Measurements from ENCODE around the gene TBCD.

TBCD gene

DNA sequence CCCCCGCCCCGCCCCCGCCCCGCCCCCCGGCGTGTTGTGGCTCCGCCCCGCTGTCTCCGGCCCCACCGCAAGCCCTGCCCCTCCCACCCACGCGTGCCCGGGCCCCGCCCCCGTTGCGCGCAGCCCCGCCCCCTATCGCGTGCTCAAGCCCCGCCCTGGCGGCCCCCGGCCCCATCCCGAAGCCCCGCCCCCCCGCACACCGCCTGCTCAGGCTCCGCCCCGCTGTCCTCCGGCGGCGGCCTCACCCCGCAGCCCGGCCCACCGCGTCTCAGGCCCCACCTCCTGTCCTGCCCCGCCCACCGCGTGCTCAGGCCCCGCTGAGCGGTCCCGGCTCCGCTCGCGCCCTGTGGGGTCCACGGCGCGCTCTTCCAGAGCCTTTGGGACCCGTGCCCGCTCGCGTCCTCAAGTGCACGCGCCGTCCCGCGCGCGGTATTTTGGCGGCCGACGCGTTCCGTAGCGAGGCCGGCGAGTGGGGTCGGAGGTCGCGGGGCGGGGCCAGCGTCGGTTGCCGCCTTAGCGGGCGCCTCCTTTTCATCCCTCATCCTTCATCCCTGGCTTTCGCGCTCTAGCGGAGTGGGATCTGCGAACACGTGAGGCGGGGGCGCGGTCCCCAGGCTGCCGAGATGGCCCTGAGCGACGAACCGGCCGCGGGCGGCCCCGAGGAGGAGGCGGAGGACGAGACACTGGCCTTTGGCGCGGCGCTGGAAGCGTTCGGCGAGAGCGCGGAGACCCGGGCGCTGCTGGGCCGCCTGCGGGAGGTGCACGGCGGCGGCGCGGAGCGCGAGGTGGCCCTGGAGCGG lies at the start of gene TBCD:
Gene TBCD (plus strand): TSS at position 495 of the 800 bp plus-strand sequence. CDS start 129 bp downstream, at position 624.
- DNase-seq (ENCODE audit: low spot score): peak; percentile 91

DNA sequence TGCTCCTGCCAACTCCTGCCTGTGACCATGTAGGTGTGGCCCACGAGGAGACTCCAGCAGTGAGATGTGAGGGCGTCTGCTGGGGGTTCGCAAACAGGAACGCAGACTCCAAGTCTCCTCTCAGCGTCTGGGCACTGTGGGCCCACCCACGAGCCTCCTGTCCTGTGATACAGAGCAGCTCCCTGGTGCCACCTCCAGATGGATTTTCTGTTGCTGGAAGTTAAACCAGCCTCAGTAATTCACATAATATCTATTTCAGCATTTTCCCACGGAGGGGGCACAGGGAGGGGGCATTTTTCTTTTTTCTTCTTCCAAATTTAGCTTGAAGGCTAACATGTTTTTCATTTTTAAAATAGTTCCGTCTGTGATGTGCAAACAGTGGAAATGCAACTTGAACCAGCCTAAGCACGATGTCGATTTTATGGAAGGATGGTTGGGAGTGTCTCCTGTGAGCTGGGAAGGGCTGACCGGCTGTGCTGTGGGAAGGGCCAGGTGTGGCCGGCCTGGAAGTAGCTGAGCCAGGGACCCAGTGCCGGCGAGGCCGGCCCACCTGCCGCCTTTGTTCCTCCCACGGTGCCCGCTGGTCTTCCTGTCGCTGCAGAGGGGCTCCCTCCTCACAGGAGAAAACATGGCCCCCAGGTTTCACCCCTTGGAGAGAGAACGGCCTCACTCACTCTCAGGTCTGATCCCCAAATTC lies 49.5 kb upstream of the TBCD start:
- DNase-seq (ENCODE audit: low spot score): no peak

DNA sequence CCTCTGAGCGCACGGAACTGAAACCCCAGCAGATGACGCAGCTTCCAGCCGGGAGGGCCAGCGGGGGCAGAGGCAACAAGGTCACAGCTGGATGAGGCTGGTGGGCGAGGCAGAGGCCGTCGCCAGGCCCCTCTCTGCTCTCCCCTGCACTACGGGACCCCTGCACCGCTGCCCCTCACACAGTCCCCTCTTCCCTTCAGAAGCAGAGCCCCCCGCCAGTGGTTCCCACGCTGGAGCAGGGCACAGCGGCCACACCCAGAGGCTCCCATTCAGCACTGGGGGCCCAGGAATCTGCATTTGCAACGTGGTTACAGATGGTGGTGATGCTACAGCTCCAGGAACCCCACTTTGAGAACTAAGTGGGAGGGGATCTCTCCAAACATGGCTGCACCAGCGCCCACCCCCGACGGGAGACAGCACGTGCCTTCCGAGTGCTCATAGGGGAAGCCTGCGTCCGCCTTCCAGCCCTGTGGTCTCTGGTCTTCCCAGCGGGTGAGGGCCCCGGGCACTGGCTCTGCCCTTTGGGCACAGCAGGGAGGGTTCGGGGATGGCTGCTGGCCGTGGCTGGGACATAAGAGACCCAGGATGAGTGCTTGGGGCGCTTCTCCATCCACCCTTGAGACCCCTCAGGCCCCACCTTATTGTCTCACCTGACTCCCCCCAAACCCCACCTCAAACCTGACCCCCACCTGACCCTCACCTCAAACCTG lies 48.7 kb upstream of the TBCD start:
- no peak for DNase-seq (ENCODE audit: low spot score)

DNA sequence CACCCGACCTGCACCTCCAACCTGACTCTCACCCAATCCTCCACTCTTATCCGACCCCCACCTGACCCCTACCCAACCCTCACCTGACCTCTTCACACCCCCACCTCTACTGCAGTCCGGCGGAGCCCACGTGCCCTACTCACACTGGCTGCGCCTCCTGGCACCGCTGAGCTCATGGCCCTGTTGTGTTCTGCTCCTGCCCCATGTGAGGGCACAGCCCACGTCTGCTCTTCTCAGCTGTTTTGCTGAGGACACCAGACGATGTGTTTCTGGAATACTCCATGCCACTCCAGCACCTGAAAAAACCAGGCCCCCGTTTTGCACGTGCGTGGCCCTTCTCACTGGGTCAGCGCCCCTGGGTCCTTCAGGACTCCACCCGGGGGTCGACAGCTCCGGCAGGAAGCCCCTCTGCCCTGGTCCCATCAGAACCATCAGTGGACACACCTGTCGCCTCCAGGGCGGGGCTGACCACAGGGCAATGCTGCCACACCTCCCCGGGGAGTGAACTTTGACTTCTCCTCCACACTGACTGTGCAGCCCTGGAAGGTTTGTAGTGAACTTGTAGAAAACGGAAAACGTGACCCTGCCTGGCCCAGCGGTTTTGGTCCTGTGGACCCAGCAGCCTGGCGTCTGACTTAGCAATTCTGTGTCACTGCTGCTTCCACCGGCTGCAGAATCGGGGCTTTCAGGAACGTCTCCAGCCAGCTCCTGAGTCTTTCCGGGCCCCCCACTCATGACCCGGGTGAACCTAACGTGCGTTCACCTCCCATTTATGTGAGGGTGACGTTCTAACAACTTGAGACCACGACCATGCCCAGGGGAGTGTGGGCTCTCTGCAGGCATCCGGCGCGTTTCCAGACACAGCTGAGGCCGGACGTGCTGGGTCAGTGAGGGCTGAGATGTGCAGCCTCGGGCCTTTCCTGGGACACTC lies 47.7 kb upstream of the TBCD start:
- DNase-seq (ENCODE audit: low spot score): no peak

DNA sequence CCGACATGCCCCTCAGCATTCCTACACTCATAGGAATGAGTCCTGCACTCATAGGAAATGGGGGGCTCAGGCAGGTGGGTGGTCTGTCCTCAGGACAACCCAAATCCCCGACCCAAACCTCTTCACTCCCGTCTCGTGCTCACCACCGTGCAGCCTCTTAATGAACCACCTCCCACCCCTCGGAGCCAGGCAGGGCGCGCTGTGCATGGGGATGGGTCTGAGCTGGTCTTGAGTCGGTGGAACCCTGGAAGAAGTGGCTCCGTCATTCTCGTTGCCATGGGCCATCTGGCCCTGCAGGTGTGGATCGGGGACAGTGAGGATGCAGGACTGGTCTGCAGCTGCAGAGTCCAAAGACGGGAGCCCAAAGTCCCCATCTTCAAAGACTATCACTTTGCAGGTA lies 47.0 kb upstream of the TBCD start:
- DNase-seq (ENCODE audit: low spot score): no peak

DNA sequence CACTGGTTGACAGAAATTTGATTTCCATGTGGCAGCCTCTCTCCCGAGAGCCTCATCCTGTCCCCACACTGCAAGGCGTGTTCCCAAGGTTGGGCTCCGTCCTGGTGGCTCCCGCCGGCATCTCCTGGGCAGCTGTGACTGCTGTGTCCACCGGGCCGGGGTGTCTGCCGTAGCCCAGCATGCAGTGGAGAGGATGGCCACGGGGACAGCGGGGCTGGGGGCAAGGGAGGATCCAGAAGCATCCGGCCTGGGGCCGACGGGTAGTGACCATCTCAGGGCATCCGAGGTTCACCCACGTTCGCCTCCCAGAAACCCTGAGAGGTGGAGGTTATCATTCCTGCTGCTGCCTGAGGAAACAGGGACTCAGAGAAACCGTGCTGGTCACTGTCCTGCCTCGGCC lies 46.1 kb upstream of the TBCD start:
- DNase-seq (ENCODE audit: low spot score): no peak

DNA sequence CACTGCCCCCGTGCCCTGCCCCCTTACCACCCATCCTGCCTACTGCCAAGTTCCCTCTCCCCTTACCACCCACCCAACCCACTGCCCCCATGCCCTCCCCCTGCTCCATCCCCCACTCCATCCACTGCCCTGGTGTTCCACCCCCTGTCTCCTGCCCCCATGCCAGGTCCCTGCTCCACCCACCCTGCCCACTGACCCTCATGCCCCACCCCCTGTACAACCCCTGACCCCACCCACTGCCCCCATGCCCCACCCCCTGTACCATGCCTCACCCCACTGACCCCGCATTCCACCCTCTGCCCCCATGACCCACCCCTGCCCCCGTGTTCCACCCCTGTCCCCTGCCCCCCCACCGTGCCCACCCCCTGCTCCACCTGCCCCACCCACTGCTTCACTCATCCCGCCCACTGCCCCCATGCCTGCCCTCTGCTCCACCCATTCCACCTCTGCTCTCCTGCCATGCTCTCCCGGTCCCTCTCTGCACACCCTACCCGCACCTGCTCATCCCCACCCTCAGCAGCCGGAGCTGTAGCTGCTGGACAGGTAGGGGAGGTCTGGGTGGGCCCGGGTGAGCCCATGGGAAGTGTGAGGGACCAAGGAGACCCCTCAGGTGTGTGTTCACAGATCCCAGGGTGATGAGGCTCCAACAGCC lies 42.7 kb upstream of the TBCD start:
- DNase-seq (ENCODE audit: low spot score): no peak

DNA sequence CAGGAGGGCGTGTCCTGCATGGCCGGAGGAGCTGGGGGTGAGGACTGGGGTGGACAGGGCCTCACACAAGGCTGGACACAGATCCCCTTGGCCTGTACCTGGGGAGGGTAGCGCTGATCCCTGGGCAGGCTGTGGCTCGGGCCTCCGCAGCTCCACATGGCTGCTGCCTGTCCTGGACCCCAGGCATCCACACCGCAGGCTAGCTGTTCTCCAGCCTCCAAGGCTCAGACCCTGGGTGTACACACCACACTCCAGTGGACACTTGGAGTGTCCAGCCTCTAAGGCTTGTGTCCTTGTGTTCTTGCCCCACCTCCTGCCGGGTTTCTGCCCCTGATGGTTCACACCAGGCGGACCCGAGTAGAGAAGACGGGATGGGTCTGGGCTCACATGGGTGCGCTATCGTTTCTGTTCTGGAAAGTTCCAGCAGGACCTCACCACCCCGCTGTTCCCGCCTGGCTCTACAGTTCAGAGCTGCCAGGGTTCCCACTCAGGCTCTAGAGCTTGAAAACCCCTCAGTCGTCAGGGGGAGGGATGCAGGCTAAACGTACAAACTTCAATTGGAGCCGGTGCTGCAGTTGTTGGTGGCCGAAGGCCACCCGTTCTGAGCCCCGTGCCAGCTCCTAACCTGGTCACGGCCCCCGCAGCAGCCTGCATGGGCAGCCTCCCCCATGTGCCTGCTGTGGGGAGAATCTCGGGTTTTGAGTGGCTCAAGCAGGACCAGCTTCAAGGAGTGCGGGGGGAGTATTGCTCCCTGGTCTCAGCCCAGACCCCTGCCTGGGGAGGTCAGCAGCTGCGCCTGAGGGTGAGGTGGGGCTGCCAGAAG lies 42.0 kb upstream of the TBCD start:
- no peak for DNase-seq (ENCODE audit: low spot score)

DNA sequence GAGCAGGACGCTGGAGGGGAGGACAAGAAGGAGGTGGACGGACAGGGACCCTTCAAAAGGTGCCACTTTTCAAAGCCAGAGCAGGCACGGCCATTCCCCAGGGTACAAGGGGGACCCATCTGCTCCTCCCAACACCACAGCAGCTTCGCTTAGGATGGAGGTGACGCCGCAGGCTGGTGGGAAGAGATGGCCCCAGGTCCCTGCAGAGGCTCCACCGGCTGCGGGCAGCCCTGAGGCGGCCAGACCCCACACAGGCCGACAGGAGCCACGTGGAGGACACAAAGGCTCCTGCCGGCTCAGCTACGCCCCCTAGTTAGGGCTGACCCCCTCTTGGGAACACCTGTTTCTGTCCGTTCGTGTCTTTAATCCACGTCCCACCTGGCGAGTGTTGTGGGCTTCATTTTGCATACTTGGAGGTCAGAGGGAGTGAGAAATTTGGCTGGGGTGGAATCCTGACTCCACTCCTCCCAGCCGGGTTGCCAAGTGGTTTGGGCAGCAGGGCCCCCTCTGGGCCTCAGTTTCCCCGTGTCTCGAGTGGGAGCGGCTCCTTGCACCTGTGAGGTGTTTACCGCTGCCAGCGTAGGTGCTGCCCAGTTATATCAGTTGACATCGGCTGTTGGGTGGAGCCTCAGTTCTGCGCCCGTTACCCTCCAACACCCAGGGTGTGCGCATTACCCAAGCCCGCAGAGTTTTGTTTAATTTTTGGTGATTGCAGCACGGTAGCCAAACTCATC lies 41.2 kb upstream of the TBCD start:
- no peak for DNase-seq (ENCODE audit: low spot score)

DNA sequence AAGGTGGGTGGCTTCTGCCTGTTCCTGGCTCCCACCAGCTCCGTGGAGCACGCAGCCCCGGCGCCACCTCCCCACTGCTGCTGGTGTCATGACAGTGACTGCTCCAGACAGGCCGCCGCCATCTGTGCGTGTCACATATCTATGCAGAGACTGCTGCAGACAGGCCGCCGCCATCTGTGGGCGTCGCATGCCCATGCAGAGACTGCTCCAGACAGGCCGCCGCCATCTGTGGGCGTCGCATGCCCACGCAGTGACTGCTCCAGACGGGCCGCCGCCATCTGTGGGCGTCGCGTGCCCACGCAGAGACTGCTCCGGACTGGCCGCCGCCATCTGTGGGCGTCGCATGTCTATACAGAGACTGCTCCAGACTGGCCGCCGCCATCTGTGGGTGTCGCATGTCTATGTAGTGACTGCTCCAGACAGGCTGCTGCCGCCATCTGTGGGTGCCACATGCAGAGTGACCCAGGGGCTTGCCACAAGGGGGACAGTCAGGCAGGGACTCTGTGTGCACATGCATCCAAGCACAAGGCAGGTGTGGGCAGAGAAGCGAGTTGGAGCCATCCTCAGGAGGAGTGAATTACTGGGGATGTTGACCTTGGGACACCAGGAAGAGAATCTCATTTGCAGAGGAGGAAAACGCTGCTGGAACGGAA lies 38.7 kb upstream of the TBCD start:
- DNase-seq (ENCODE audit: low spot score): no peak

DNA sequence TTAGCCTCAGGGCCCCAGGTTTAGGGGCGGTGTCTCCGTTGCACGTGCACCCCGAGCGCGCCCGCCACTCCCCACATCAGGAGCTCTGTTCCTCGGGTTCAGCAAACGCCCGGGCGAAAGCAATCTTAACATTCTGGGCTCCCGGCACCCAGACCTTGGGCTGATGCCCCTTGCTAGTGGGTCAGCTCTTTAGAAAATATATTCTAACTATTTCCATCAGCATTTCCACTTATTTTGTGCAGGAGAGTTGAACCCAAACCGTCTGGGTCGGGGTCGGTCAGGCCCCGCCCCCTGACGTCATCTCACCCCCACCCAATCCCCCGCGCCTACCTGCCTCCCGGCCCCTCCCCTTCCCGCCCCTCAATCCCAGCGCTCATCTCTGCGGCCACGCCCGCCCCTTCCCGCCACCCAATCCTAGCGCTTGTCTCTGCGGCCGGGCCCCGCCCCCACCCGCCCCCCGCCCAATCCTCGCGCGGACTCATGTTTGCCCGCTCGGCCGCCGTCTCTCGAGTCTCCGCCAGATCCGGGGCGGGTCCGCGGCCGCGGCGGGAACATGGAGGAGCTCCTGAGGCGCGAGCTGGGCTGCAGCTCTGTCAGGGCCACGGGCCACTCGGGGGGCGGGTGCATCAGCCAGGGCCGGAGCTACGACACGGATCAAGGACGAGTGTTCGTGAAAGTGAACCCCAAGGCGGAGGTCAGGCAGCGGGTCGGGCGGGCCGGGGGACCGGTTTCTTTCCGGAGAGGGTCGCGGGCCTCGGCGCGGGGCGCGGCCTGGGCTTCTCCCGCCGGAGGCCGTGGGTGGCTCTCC lies 35.5 kb upstream of the TBCD start, which contains the start of gene FN3KRP:
Gene FN3KRP (plus strand): TSS at position 504 of the 808 bp plus-strand sequence. CDS start 50 bp downstream, at position 554.
- peak; percentile 97 for DNase-seq (ENCODE audit: low spot score)

DNA sequence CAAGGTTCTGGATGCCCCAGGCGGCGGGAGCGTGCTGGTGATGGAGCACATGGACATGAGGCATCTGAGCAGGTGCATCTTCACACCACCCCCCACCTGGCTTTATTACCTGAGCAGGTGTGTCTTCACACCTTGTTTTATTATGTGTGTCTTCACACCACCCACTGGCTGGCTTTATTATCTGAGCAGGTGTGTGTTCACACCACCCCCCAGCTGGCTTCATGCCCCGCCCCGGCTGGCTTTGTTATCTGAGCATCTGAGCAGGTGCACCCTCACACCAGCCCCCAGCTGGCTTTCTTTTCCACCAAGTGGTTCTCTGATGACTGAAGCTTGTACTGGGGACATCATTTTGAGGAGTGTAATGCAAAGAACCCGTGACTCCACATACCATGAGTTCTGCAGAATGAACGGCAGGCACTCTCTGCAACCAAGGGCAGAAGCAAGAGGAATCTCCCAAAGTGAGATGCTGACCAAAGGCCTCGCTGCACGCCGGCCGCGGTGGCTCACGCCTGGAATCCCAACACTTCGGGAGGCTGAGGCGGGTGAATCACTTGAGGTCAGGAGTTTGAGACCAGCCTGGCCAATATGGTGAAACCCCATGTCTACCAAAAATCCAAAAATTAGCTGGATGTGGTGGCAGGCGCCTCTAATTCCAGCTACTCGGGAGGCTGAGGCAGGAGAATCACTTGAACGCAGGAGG lies 32.7 kb upstream of the TBCD start:
- no peak for DNase-seq (ENCODE audit: low spot score)

DNA sequence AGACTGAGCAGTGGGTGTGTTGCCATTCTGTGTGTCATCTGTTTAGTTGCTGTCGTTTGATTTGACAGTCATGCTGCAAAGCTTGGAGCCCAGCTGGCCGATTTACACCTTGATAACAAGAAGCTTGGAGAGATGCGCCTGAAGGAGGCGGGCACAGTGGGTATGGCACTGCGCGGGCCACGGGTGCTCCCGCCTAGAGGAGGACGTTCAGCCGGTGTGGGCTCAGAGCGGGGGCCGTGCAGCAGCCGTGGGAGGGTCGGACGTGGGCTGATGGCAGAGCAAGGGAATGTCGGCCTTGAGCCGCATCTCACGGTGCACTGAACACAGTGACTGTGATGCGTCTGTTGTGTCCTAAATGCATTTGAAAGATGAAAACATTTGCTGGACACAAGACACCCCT lies 31.7 kb upstream of the TBCD start:
- no peak for DNase-seq (ENCODE audit: low spot score)

DNA sequence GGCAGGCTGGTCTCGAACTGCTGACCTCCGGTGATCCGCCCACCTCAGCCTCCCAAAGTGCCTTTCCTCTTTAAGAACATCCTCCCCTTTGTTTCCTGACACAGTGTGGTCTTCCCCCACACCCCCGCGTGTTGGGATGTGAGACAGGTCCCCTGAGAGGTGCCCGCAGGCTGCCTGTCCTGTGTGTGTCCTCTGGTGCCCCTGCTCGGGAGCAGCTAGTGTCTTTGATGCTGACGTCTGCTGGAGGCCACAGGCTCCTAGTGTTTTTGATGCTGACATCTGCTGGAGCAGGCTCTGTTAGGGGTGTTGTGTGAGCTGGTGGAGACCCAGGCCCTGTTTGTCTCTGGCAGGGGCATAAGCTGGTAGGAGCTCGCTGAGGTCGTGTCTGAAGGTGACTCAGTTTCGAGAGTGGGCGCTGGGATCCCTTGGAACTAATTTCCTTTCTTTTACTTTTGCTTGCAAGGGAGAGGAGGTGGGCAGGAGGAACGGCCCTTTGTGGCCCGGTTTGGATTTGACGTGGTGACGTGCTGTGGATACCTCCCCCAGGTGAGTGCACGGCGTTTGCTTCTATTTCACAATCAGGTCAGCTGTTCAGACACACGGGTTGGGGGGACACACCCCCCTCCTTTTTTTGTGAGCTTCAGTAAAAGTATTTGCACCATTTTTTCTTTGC lies 29.4 kb upstream of the TBCD start:
- DNase-seq (ENCODE audit: low spot score): no peak

DNA sequence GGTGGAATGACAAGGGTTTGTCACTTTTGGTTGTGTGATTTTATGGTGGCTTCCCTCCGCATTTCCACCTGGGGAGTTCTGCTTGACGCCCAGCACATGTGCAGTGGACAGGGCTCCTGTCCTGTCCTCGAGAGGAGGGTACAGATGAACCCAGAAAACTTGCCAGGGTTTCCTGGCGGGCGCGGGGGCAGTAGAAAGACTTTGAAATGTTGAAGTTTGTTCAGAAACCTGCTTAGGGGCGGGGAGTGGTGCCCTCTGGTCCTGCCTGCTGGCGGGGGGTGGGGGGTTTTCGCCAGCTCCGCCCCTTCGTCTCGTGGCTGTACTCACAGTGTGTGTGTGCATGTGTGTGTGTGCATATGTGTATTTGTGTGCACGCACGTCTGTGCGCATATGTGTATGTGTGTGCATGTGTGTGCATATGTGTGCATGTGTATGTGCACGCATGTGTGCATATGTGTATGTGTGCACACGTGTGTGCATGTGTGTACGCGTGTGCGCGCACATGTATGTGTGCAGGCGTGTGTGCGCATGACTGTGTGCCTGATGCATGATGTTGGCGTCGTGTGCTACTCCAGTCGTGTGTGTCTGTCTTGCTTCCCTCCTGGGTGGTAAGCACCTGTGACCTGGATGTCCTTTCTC lies 28.6 kb upstream of the TBCD start:
- DNase-seq (ENCODE audit: low spot score): no peak

DNA sequence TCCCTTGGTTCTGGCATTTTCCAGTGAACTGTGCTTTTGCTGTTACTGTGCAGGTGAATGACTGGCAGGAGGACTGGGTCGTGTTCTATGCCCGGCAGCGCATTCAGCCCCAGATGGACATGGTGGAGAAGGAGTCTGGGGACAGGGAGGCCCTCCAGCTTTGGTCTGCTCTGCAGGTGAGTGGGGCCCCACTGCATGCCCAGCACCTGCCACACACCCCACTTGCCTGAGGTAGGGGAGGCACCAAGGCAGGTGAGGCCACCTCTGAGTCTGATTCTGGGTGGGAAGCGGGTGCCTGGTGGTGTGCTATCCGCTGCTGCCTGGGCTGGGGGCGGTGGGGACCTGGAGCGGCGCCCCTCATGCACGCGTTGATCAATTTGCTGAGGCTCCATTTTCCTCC lies 25.4 kb upstream of the TBCD start:
- no peak for DNase-seq (ENCODE audit: low spot score)

Data from CD4-positive, alpha-beta T cell treated with Interleukin-6 at 100 ng/mL for 8 hours (primary cell).